IMR-90 (cell line): Measurements from ENCODE around the gene FBRS. TPM values are rescaled to one million over a fixed set of nuclear protein-coding genes. Genes with fewer than 3 reads are reported as not detected.

Source experiments
- ATAC-seq: fragments of 200-7000 bp; cut with Tn5 transposase; 2 replicates; pipeline ENCODE4 v1.9.1; 2020; ENCODE audit warnings: low read depth, mild to moderate bottlenecking, moderate library complexity
- BruUV-seq: library from RNA; stranded (reverse); fragments of 400-500 nt; replicated peaks from 2 replicates; lab custom pipeline; 2021; lab: Mats Ljungman, UMichigan
- CTCF ChIA-PET: fragments of 300-600 bp; formaldehyde crosslinking; extraction: SDS; loops from one replicate; lab custom pipeline; 2021; ENCODE audit warnings: antibody characterized with exemption; lab: Yijun Ruan, JAX
- POLR2A ChIA-PET: fragments of 300-600 bp; sonication (Branson Sonifier 250); formaldehyde crosslinking; loops from one replicate; lab custom pipeline; 2022; ENCODE audit warnings: antibody characterized with exemption; ENCODE audit not compliant: unreplicated experiment; lab: Charles Lee
- DNase-seq: peaks from one replicate; pipeline ENCODE4 v3.0.0; 2013
- H2AFZ ChIP-seq: replicated peaks from 2 replicates; pipeline ENCODE3; 2013; ENCODE audit warnings: low read length, mild to moderate bottlenecking; ENCODE audit not compliant: poor library complexity
- H2AK5ac ChIP-seq: 2 replicates; pipeline ENCODE4 v1.6.1; 2013; ENCODE audit warnings: low read depth, low read length, inconsistent platforms
- H2AK9ac ChIP-seq: replicated peaks from 2 replicates; pipeline ENCODE3; 2013; ENCODE audit warnings: mild to moderate bottlenecking, low read depth, low read length, moderate library complexity; ENCODE audit not compliant: poor library complexity
- H2BK120ac ChIP-seq: 2 replicates; pipeline ENCODE4 v1.6.1; 2013; ENCODE audit warnings: low read depth, low read length, inconsistent platforms
- H2BK15ac ChIP-seq: 3 replicates; pipeline ENCODE4 v1.6.1; 2013; ENCODE audit warnings: low read depth, low read length, inconsistent platforms
- H2BK20ac ChIP-seq: 2 replicates; pipeline ENCODE4 v1.6.1; 2013; ENCODE audit warnings: low read depth, mild to moderate bottlenecking, inconsistent platforms, low read length, moderate library complexity
- H2BK5ac ChIP-seq: 2 replicates; pipeline ENCODE4 v1.6.1; 2013; ENCODE audit warnings: mild to moderate bottlenecking, low read depth, low read length, inconsistent platforms; ENCODE audit not compliant: poor library complexity, severe bottlenecking
- H3K14ac ChIP-seq: replicated peaks from 2 replicates; pipeline ENCODE4 v1.6.1; 2013; ENCODE audit warnings: low read depth, low read length, inconsistent platforms
- H3K18ac ChIP-seq: 2 replicates; pipeline ENCODE4 v1.6.1; 2013; ENCODE audit warnings: low read depth, low read length, control low read depth
- H3K23ac ChIP-seq: 2 replicates; pipeline ENCODE4 v1.6.1; 2013; ENCODE audit warnings: low read depth, low read length, inconsistent platforms
- H3K27ac ChIP-seq: 2 replicates; pipeline ENCODE4 v1.5.1; 2013; ENCODE audit warnings: mild to moderate bottlenecking, control low read depth, low read length; ENCODE audit not compliant: insufficient read depth
- H3K27me3 ChIP-seq: 2 replicates; pipeline ENCODE4 v1.6.1; 2013; ENCODE audit warnings: low read length; ENCODE audit not compliant: control insufficient read depth, insufficient read depth
- H3K36me3 ChIP-seq: 2 replicates; pipeline ENCODE4 v1.6.1; 2013; ENCODE audit warnings: low read length, mixed read lengths; ENCODE audit not compliant: control insufficient read depth, insufficient read depth
- H3K4ac ChIP-seq: 2 replicates; pipeline ENCODE4 v1.6.1; 2013; ENCODE audit warnings: low read depth, low read length, inconsistent platforms
- H3K4me1 ChIP-seq: 2 replicates; pipeline ENCODE4 v1.6.1; 2013; ENCODE audit warnings: low read length, mixed read lengths; ENCODE audit not compliant: control insufficient read depth, insufficient read depth
- H3K4me2 ChIP-seq: 2 replicates; pipeline ENCODE4 v1.6.1; 2013; ENCODE audit warnings: low read depth, mild to moderate bottlenecking, control low read depth, low read length, moderate library complexity
- H3K4me3 ChIP-seq: 2 replicates; pipeline ENCODE4 v1.5.1; 2013; ENCODE audit warnings: low read depth, mild to moderate bottlenecking, control low read depth, low read length, moderate library complexity; ENCODE audit not compliant: insufficient read depth
- H3K56ac ChIP-seq: 2 replicates; pipeline ENCODE4 v1.6.1; 2013; ENCODE audit warnings: low read length, inconsistent platforms; ENCODE audit not compliant: insufficient read depth; ENCODE audit errors: extremely low read depth
- H3K79me1 ChIP-seq, 2 experiments: 2 replicates each; pipeline ENCODE4 v1.6.1; 2013; ENCODE audit warnings: low read length in 2 of 2, inconsistent platforms in 1 of 2, low read depth in 1 of 2
- H3K9ac ChIP-seq: 2 replicates; pipeline ENCODE4 v1.6.1; 2013; ENCODE audit warnings: low read depth, low read length, control low read depth
- H3K9me1 ChIP-seq: 2 replicates; pipeline ENCODE4 v1.6.1; 2013; ENCODE audit warnings: low read length, inconsistent platforms; ENCODE audit not compliant: insufficient read depth
- H3K9me3 ChIP-seq: 2 replicates; pipeline ENCODE4 v1.6.1; 2013; ENCODE audit warnings: low read length; ENCODE audit not compliant: control insufficient read depth, insufficient read depth
- H4K20me1 ChIP-seq: 2 replicates; pipeline ENCODE4 v1.6.1; 2013; ENCODE audit warnings: low read length, inconsistent platforms; ENCODE audit not compliant: insufficient read depth
- H4K5ac ChIP-seq: 2 replicates; pipeline ENCODE4 v1.6.1; 2013; ENCODE audit warnings: mild to moderate bottlenecking, low read depth, low read length, control low read depth
- H4K8ac ChIP-seq, 2 experiments: 2 replicates each; pipeline ENCODE4 v1.6.1; 2013; ENCODE audit warnings: low read depth in 2 of 2, low read length in 2 of 2, control low read depth in 1 of 2, inconsistent platforms in 1 of 2
- H4K91ac ChIP-seq: 2 replicates; pipeline ENCODE4 v1.6.1; 2013; ENCODE audit warnings: low read depth, low read length, inconsistent platforms; ENCODE audit not compliant: insufficient read depth
- BHLHE40 ChIP-seq: fragments of 150-350 bp; IDR thresholded peaks from 2 replicates; pipeline ENCODE4 v1.6.1; 2016; ENCODE audit warnings: mild to moderate bottlenecking, low read depth, low read length
- CEBPB ChIP-seq: IDR thresholded peaks from 2 replicates; pipeline ENCODE4 v1.6.1; 2012; ENCODE audit warnings: low read depth, low read length, improper control_type of control experiment
- MAFK ChIP-seq: IDR thresholded peaks from 2 replicates; pipeline ENCODE4 v1.6.1; 2012; ENCODE audit warnings: low read depth, low read length, improper control_type of control experiment
- MAZ ChIP-seq: IDR thresholded peaks from 2 replicates; pipeline ENCODE4 v1.6.1; 2012; ENCODE audit warnings: low read depth, mild to moderate bottlenecking, low read length, improper control_type of control experiment, moderate library complexity, borderline replicate concordance
- MXI1 ChIP-seq: IDR thresholded peaks from 2 replicates; pipeline ENCODE4 v1.6.1; 2012; ENCODE audit warnings: low read depth, mild to moderate bottlenecking, low read length, moderate library complexity, borderline replicate concordance
- NFE2L2 ChIP-seq: fragments of 150-350 bp; IDR thresholded peaks from 2 replicates; pipeline ENCODE4 v1.6.1; 2016; ENCODE audit warnings: low read depth, mild to moderate bottlenecking, low read length
- POLR2A ChIP-seq: IDR thresholded peaks from 2 replicates; pipeline ENCODE4 v1.6.1; 2012; ENCODE audit warnings: mild to moderate bottlenecking, low read depth, low read length
- RAD21 ChIP-seq: IDR thresholded peaks from 2 replicates; pipeline ENCODE4 v1.6.1; 2012; ENCODE audit warnings: low read length, improper control_type of control experiment
- RCOR1 ChIP-seq: IDR thresholded peaks from 2 replicates; pipeline ENCODE4 v1.6.1; 2012; ENCODE audit warnings: mild to moderate bottlenecking, low read length, improper control_type of control experiment; ENCODE audit not compliant: insufficient replicate concordance
- RFX5 ChIP-seq: IDR thresholded peaks from 2 replicates; pipeline ENCODE4 v1.8.0; 2012; ENCODE audit warnings: low read depth, mild to moderate bottlenecking, low read length, moderate library complexity
- SMC3 ChIP-seq: fragments of 150-350 bp; IDR thresholded peaks from 2 replicates; pipeline ENCODE4 v1.6.1; 2016; ENCODE audit warnings: low read depth, mild to moderate bottlenecking, antibody characterized with exemption, low read length, moderate library complexity
- WGBS, 2 experiments: methylation state at CpG; one replicate each; pipeline versions ENCODE4 v1.1.5 to v1.1.7; 2013; ENCODE audit warnings: missing lambda C conversion rate in 2 of 2; ENCODE audit not compliant: insufficient read length in 1 of 2; ENCODE audit errors: extremely low coverage in 2 of 2; 5-methylcytosine and 5-hydroxymethylcytosine counted together
- dilution Hi-C: fragments of 300-500 bp; cut with HindIII; formaldehyde crosslinking; loops from one replicate; pipeline ENCODE4 v1.14.3; 2018; ENCODE audit warnings: low sequenced_read_pairs; ENCODE audit not compliant: unreplicated experiment
- in situ Hi-C: fragments of 300-500 bp; cut with MboI; formaldehyde crosslinking; loops from 3 replicates; pipeline ENCODE4 v1.14.3; 2019; ENCODE audit warnings: low sequenced_read_pairs, inconsistent platforms, mixed read lengths
- intact Hi-C: fragments of 100-400 bp; cut with micrococcal nuclease; formaldehyde crosslinking; loops from 2 replicates; pipeline ENCODE4 v1.10.0; 2022
- polyA plus RNA-seq, 3 experiments: library from polyadenylated mRNA; depleted of rRNA; stranded (reverse); fragments of >200 nt; gene quantifications; 2 replicates each; pipeline ENCODE4 v1.2.3, GENCODE V29; 2012; ENCODE audit warnings: low replicate concordance in 1 of 3
- total RNA-seq: library from RNA; depleted of rRNA; stranded (reverse); fragments of >200 nt; gene quantifications from 2 replicates; pipeline ENCODE4 v1.2.3, GENCODE V29; 2012
- TF ChIP-seq, protein P1 (sequence below): fragments of 150-350 bp; IDR thresholded peaks from 2 replicates; pipeline ENCODE4 v1.6.1; 2017; ENCODE audit warnings: mild to moderate bottlenecking, antibody characterized with exemption, low read length, low read depth
- TF ChIP-seq, protein P2 (sequence below): conservative IDR thresholded peaks from 2 replicates; pipeline ENCODE4 v1.5.1; 2012; ENCODE audit warnings: mild to moderate bottlenecking, low read depth, low read length, improper control_type of control experiment
- TF ChIP-seq, protein P3 (sequence below): fragments of 150-350 bp; IDR thresholded peaks from 2 replicates; pipeline ENCODE4 v1.6.1; 2016; ENCODE audit warnings: low read depth, mild to moderate bottlenecking, low read length, moderate library complexity, borderline replicate concordance

Gene FBRS
- total and polyA plus RNA-seq, 2 of the 4 experiments (the other 2 are of a cell fraction) = 2.0 to 22.4 TPM

DNA sequence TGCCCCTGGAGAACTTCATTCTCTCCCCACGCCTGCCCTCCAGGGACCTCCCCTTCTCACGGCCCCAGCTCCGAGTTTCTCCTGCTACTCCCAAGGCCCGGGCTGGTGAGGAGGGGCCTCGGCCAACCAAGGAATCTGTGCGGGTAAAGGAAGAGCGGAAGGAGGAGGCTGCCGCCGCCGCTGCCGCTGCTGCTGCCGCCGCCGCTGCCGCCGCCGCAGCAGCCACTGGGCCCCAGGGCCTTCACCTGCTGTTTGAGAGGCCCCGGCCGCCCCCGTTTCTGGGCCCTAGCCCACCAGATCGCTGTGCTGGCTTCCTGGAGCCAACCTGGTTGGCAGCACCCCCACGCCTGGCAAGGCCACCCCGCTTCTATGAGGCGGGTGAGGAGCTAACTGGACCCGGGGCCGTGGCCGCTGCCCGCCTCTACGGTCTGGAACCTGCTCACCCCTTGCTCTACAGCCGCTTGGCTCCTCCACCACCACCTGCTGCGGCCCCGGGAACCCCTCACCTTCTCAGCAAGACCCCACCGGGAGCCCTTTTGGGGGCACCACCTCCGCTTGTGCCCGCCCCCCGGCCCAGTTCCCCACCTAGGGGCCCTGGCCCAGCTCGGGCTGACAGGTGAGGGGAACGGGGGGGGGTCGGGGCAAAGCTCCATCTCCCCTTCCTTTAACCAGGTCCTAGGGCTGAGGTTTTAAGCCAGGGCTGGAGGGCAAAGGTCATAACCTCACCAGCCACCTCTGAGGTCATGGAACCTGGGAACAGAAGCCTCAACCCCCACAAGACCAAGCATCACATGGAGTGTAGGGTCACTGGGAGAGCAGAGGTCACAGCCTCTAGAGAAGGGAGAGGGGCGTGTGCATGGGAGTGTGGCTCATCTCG, 11.0 kb downstream of the FBRS start:
- H3K9ac ChIP-seq = no peak overlapping the region
- H2BK20ac ChIP-seq = no peak overlapping the region
- peaks cover 5% of the 10 kb centered on the region; the same call in 1 of the 2 replicates for H3K9me1 ChIP-seq
- no peak overlapping the region for H3K14ac ChIP-seq
- no peak overlapping the region for H2BK5ac ChIP-seq
- H3K18ac ChIP-seq = no peak overlapping the region
- no peak overlapping the region for H3K4me3 ChIP-seq
- no peak for TF ChIP-seq SMC3
- TF ChIP-seq BHLHE40 = no peak
- no peak for TF ChIP-seq RFX5
- TF ChIP-seq, protein P1, sequence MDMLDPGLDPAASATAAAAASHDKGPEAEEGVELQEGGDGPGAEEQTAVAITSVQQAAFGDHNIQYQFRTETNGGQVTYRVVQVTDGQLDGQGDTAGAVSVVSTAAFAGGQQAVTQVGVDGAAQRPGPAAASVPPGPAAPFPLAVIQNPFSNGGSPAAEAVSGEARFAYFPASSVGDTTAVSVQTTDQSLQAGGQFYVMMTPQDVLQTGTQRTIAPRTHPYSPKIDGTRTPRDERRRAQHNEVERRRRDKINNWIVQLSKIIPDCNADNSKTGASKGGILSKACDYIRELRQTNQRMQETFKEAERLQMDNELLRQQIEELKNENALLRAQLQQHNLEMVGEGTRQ = no peak
- TF ChIP-seq MXI1 = no peak
- no peak for TF ChIP-seq MAFK
- no peak for TF ChIP-seq RAD21
- TF ChIP-seq, protein P2, sequence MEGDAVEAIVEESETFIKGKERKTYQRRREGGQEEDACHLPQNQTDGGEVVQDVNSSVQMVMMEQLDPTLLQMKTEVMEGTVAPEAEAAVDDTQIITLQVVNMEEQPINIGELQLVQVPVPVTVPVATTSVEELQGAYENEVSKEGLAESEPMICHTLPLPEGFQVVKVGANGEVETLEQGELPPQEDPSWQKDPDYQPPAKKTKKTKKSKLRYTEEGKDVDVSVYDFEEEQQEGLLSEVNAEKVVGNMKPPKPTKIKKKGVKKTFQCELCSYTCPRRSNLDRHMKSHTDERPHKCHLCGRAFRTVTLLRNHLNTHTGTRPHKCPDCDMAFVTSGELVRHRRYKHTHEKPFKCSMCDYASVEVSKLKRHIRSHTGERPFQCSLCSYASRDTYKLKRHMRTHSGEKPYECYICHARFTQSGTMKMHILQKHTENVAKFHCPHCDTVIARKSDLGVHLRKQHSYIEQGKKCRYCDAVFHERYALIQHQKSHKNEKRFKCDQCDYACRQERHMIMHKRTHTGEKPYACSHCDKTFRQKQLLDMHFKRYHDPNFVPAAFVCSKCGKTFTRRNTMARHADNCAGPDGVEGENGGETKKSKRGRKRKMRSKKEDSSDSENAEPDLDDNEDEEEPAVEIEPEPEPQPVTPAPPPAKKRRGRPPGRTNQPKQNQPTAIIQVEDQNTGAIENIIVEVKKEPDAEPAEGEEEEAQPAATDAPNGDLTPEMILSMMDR = no peak
- TF ChIP-seq, protein P3, sequence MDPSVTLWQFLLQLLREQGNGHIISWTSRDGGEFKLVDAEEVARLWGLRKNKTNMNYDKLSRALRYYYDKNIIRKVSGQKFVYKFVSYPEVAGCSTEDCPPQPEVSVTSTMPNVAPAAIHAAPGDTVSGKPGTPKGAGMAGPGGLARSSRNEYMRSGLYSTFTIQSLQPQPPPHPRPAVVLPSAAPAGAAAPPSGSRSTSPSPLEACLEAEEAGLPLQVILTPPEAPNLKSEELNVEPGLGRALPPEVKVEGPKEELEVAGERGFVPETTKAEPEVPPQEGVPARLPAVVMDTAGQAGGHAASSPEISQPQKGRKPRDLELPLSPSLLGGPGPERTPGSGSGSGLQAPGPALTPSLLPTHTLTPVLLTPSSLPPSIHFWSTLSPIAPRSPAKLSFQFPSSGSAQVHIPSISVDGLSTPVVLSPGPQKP = no peak
- no peak for TF ChIP-seq MAZ
- TF ChIP-seq POLR2A = no peak
- TF ChIP-seq RCOR1 = no peak
- no peak for TF ChIP-seq CEBPB
- no peak for TF ChIP-seq NFE2L2
- dilution Hi-C loops (no loop called here), intact Hi-C loops (no loop called here), in situ Hi-C loops (no loop called here)
- no peak overlapping the region for H4K8ac ChIP-seq
- H4K5ac ChIP-seq = no peak overlapping the region
- no peak overlapping the region for H4K91ac ChIP-seq
- no peak overlapping the region for H2BK15ac ChIP-seq
- BruUV-seq = no TSS peak
- no peak overlapping the region for H2BK120ac ChIP-seq
- peaks cover 19% of the 10 kb centered on the region for H4K20me1 ChIP-seq
- H3K4me2 ChIP-seq = no peak overlapping the region
- ATAC-seq (no peak), DNase-seq (no peak)
- H2AFZ ChIP-seq = no peak overlapping the region
- no peaks in the 10 kb centered on the region for H3K4me1 ChIP-seq
- peaks cover 16 to 31% of the 10 kb centered on the region in 2 experiments for H3K79me1 ChIP-seq
- no peaks in the 10 kb centered on the region for H3K27me3 ChIP-seq
- POLR2A ChIA-PET = no interaction called here
- CTCF ChIA-PET = no interaction called here
- H3K23ac ChIP-seq = no peak overlapping the region
- WGBS, 2 experiments = 97% methylated on average over 18 of the region's 41 CpGs; no CpG with 5 or more reads in 1 of the 2 experiments
- H3K9me3 ChIP-seq = no peaks in the 10 kb centered on the region
- no peak overlapping the region for H3K4ac ChIP-seq
- H2AK5ac ChIP-seq = no peak overlapping the region
- H2AK9ac ChIP-seq = no peak overlapping the region
- peaks cover 64% of the 10 kb centered on the region for H3K36me3 ChIP-seq
- no peak overlapping the region for H3K56ac ChIP-seq
- no peak overlapping the region for H3K27ac ChIP-seq
